ENCODE measurements around the gene PPP4C.
"Not testable (repeated sequence)": the region's sequence is repeated elsewhere in the genome, so short reads cannot be mapped to it uniquely, and the experiment has no call there.

PPP4C gene

DNA sequence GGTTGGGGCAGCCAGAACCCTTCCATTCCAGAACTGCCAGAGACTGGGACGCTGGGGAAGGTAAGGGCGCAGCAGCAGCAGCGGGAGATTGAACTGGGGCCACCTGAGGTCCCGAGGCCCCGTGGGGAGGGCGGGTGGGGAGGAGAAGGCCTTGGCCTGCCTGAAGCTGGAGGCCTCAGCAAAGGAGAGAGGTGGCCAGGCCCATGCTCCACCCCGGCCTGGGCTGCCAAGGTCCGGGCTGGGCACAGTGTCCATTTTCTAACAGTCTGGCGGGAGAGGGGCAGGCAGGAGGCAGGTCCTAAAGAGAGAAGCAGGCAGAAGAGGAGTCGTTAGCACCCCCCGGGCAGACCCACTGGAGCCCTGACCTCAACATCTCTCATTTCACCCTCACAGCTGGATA lies 38.6 kb downstream of the PPP4C start:
- peaks cover 7% of the 10 kb centered on the region; the same call in 1 of the 2 replicates for H3F3A ChIP-seq (ENCODE audit: insufficient read depth)
- no peaks in the 10 kb centered on the region for H3K27me3 ChIP-seq (ENCODE audit: low read length)
- no peak overlapping the region for H3K4me2 ChIP-seq (ENCODE audit: low read depth, low read length, poor library complexity, severe bottlenecking)
- no peaks in the 10 kb centered on the region for H3K9me2 ChIP-seq (replicated peaks; ENCODE audit: insufficient read depth, low read length)
- no peaks in the 10 kb centered on the region for H4K20me1 ChIP-seq (ENCODE audit: low read depth, low read length)
- H3K79me2 ChIP-seq (ENCODE audit: insufficient read depth, low read length) = no peaks in the 10 kb centered on the region
- H3K9me3 ChIP-seq (ENCODE audit: insufficient read depth, low read length) = no peaks in the 10 kb centered on the region
- H3K9ac ChIP-seq (ENCODE audit: low read length) = no peak overlapping the region
- 0 out of 2 replicates have a peak overlapping the region, but pooled peaks have one; percentile 18 for H3K27ac ChIP-seq (ENCODE audit: low read depth, low read length)
- no peaks in the 10 kb centered on the region for H3K36me3 ChIP-seq (ENCODE audit: low read length)
- no peak overlapping the region for H2AFZ ChIP-seq (ENCODE audit: low read depth, low read length, severe bottlenecking)
- TF ChIP-seq EZH2phosphoT487 (conservative IDR thresholded peaks at IDR 0.05; ENCODE audit: low read length) (no peak), CTCF (IDR thresholded peaks at IDR 0.05; ENCODE audit: insufficient read depth, low read length, poor library complexity, severe bottlenecking) (no peak)
- H3K4me3 ChIP-seq (ENCODE audit: insufficient read depth, low read length, poor library complexity, severe bottlenecking) = no peak overlapping the region

DNA sequence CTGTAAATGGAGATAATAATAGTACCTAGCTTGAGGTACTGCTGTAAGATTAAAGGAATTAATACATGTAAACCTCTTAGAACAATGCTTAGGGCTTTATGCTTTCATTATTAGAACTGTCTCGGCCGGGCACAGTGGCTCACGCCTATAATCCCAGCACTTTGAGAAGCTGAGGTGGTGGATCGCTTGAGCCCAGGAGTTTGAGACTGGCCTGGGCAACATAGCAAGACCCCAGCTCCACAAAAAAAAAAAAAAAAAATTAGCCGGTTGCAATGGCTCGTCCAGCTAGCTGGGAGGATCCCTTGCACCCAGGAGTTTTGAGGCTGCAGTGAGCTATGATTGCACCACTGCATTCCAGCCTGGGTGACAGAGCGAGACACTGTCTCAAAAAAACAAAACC lies 39.0 kb downstream of the PPP4C start:
- not testable (repeated sequence) for H3K4me3 ChIP-seq (ENCODE audit: insufficient read depth, low read length, poor library complexity, severe bottlenecking); H3K9me2 ChIP-seq (replicated peaks; ENCODE audit: insufficient read depth, low read length); H3K27me3 ChIP-seq (ENCODE audit: low read length); H4K20me1 ChIP-seq (ENCODE audit: low read depth, low read length); H3K9ac ChIP-seq (ENCODE audit: low read length); H3K36me3 ChIP-seq (ENCODE audit: low read length); H2AFZ ChIP-seq (ENCODE audit: low read depth, low read length, severe bottlenecking); H3F3A ChIP-seq (ENCODE audit: insufficient read depth); H3K79me2 ChIP-seq (ENCODE audit: insufficient read depth, low read length); H3K9me3 ChIP-seq (ENCODE audit: insufficient read depth, low read length)
- H3K27ac ChIP-seq (ENCODE audit: low read depth, low read length) = 0 out of 2 replicates have a peak overlapping the region, but pooled peaks have one; percentile 18
- H3K4me2 ChIP-seq (ENCODE audit: low read depth, low read length, poor library complexity, severe bottlenecking) = peak overlapping the region; percentile 14

- no peaks in the 10 kb centered on the region for H4K20me1 ChIP-seq (ENCODE audit: low read depth, low read length)
- no peaks in the 10 kb centered on the region for H3K9me2 ChIP-seq (replicated peaks; ENCODE audit: insufficient read depth, low read length)
- no peaks in the 10 kb centered on the region for H3K9me3 ChIP-seq (ENCODE audit: insufficient read depth, low read length)
- H2AFZ ChIP-seq (ENCODE audit: low read depth, low read length, severe bottlenecking) = no peak overlapping the region
- no peaks in the 10 kb centered on the region for H3K27me3 ChIP-seq (ENCODE audit: low read length)
- peak overlapping the region; percentile 41; the same call in 1 of the 2 replicates for H3K27ac ChIP-seq (ENCODE audit: low read depth, low read length)
- no peaks in the 10 kb centered on the region for H3K79me2 ChIP-seq (ENCODE audit: insufficient read depth, low read length)
- H3K36me3 ChIP-seq (ENCODE audit: low read length) = no peaks in the 10 kb centered on the region
- no peak overlapping the region for H3K9ac ChIP-seq (ENCODE audit: low read length)
- peaks cover 7% of the 10 kb centered on the region for H3F3A ChIP-seq (ENCODE audit: insufficient read depth)
- H3K4me3 ChIP-seq (ENCODE audit: insufficient read depth, low read length, poor library complexity, severe bottlenecking) = no peak overlapping the region
- no peak for TF ChIP-seq EZH2phosphoT487 (conservative IDR thresholded peaks at IDR 0.05; ENCODE audit: low read length)
- no peak for TF ChIP-seq CTCF (IDR thresholded peaks at IDR 0.05; ENCODE audit: insufficient read depth, low read length, poor library complexity, severe bottlenecking)
- H3K4me2 ChIP-seq (ENCODE audit: low read depth, low read length, poor library complexity, severe bottlenecking) = peak overlapping the region; percentile 14
Observed at GRCh38 chr16:30115238-30115637, 39.4 kb downstream of the PPP4C start.

DNA sequence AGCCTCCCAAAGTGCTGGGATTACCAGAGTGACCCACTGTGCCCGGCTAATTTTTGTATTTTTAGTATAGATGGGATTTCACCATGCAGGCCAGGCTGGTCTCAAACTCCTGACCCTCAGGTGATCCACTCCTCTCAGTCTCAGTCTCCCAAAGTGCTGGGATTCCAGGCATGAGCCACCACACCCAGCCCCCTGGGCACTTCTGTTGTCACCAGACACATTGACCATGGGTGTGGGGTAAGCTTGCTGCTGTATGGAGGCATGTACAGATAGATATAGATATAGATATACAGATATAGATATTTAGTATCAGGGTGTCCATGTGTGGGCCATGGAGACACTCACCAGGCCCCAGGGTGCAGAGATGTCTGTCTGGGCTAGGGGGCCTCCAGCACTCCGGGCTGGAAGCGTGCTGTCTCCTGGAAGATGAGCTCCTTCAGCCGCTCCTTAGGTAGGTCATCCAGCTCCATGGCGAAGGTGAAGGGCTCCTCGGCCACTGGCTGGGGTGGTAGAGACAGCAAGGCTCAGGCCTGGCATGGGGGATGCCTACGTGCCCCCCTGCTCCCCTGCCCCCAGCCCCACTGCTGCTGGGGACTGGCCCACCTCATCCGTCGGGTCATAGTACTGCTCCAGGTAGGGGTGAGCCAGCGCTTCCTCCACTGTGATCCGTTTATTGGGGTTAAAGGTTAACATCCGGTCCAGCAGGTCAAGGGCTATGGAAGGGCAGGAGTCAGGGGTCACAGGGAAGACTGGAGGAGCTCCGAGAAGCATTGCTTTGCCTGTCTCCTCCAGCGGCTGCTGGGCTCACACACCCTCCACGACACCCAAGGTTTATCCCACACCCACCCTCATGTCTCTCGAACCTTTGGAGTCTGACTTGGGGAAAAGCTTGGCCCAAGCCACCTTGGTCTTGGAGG lies 40.8 kb downstream of the PPP4C start:
- Histone ChIP-seq H4K20me1 (ENCODE audit: low read depth, low read length) (no peaks in the 10 kb centered on the region), H3K79me2 (ENCODE audit: insufficient read depth, low read length) (no peaks in the 10 kb centered on the region), H3K9me2 (replicated peaks; ENCODE audit: insufficient read depth, low read length) (no peaks in the 10 kb centered on the region), H3K27ac (ENCODE audit: low read depth, low read length) (no peak overlapping the region), H3K36me3 (ENCODE audit: low read length) (no peaks in the 10 kb centered on the region), H2AFZ (ENCODE audit: low read depth, low read length, severe bottlenecking) (no peak overlapping the region), H3K9me3 (ENCODE audit: insufficient read depth, low read length) (no peaks in the 10 kb centered on the region), H3K27me3 (ENCODE audit: low read length) (no peaks in the 10 kb centered on the region), H3K4me3 (ENCODE audit: insufficient read depth, low read length, poor library complexity, severe bottlenecking) (no peak overlapping the region), H3F3A (ENCODE audit: insufficient read depth) (peaks cover 11% of the 10 kb centered on the region), H3K4me2 (ENCODE audit: low read depth, low read length, poor library complexity, severe bottlenecking) (no peak overlapping the region), H3K9ac (ENCODE audit: low read length) (no peak overlapping the region)
- TF ChIP-seq CTCF (IDR thresholded peaks at IDR 0.05; ENCODE audit: insufficient read depth, low read length, poor library complexity, severe bottlenecking) (no peak), EZH2phosphoT487 (conservative IDR thresholded peaks at IDR 0.05; ENCODE audit: low read length) (no peak)

Measured in SU-DHL-6 (cell line).